HEK293 (cell line): ENCODE data around the gene PTPRN2.

Source experiments
- CTCF ChIA-PET: fragments of 350-600 bp; formaldehyde crosslinking; extraction: SDS; loops from one replicate; lab custom pipeline; 2021; ENCODE audit warnings: antibody characterized with exemption; lab: Yijun Ruan, JAX
- POLR2A ChIA-PET: fragments of 300-600 bp; formaldehyde crosslinking; extraction: SDS; loops from one replicate; lab custom pipeline; 2020; ENCODE audit warnings: antibody characterized with exemption, inconsistent platforms; lab: Yijun Ruan, JAX
- H3K27ac ChIP-seq: fragments of 200-500 bp; sonication (Bioruptor generic); 2 replicates; pipeline ENCODE4 v1.5.1; 2014; ENCODE audit warnings: low read depth, low read length, control low read depth, inconsistent platforms; ENCODE audit errors: extremely low read depth
- H3K36me3 ChIP-seq, 2 experiments: fragments of 200-500 bp in 1 of 2; sonication (Bioruptor generic) in 1 of 2; 1 replicate in 1 of 2; 2 replicates in 1 of 2; pipeline ENCODE4 v1.5.1; 2014 to 2017; ENCODE audit warnings: inconsistent platforms in 2 of 2, low read length in 2 of 2; ENCODE audit not compliant: control insufficient read depth in 2 of 2, insufficient read depth in 1 of 2
- H3K4me1 ChIP-seq: fragments of 200-500 bp; sonication (Bioruptor generic); 2 replicates; pipeline ENCODE4 v1.5.1; 2014; ENCODE audit warnings: mild to moderate bottlenecking, low read length, inconsistent platforms; ENCODE audit not compliant: control insufficient read depth, insufficient read depth
- H3K4me3 ChIP-seq: 2 replicates; pipeline ENCODE4 v1.5.1; 2011; ENCODE audit warnings: low read depth, mild to moderate bottlenecking, control low read depth, low read length, moderate library complexity
- H3K9me3 ChIP-seq: fragments of 200-500 bp; sonication (Bioruptor generic); 2 replicates; pipeline ENCODE4 v1.5.1; 2014; ENCODE audit warnings: low read depth, low read length, inconsistent platforms; ENCODE audit not compliant: control insufficient read depth, insufficient read depth
- HIC1 ChIP-seq: fragments of 450-650 bp; formaldehyde crosslinking; IDR thresholded peaks from 2 replicates; pipeline ENCODE4 v1.5.1; 2016; ENCODE audit warnings: missing biosample characterization, missing genetic modification characterization
- HOXA7 ChIP-seq: sonication (generic); formaldehyde crosslinking; IDR thresholded peaks from 2 replicates; pipeline ENCODE4 v1.8.1; 2022; ENCODE audit warnings: missing genetic modification reagents, borderline replicate concordance
- OVOL3 ChIP-seq: fragments of 450-650 bp; formaldehyde crosslinking; IDR thresholded peaks from 2 replicates; pipeline ENCODE4 v1.5.1; 2016; ENCODE audit warnings: missing biosample characterization, missing genetic modification characterization
- PATZ1 ChIP-seq: fragments of 450-650 bp; formaldehyde crosslinking; IDR thresholded peaks from 2 replicates; pipeline ENCODE4 v1.5.1; 2016; ENCODE audit warnings: missing biosample characterization, missing genetic modification characterization
- TRIM28 ChIP-seq: IDR thresholded peaks from 2 replicates; pipeline ENCODE4 v1.6.1; 2011; ENCODE audit warnings: low read length, control low read depth, borderline replicate concordance
- YY2 ChIP-seq: fragments of 450-650 bp; formaldehyde crosslinking; IDR thresholded peaks from 2 replicates; pipeline ENCODE4 v1.5.1; 2016; ENCODE audit warnings: missing biosample characterization, missing genetic modification characterization
- ZNF133 ChIP-seq: fragments of 450-650 bp; formaldehyde crosslinking; IDR thresholded peaks from 2 replicates; pipeline ENCODE4 v1.5.1; 2016; ENCODE audit warnings: missing biosample characterization, missing genetic modification characterization
- ZNF155 ChIP-seq: fragments of 450-650 bp; formaldehyde crosslinking; IDR thresholded peaks from 2 replicates; pipeline ENCODE4 v1.5.1; 2016; ENCODE audit warnings: missing biosample characterization, missing genetic modification characterization
- ZNF175 ChIP-seq: fragments of 450-650 bp; formaldehyde crosslinking; IDR thresholded peaks from 2 replicates; pipeline ENCODE4 v1.5.1; 2016; ENCODE audit warnings: missing biosample characterization, missing genetic modification characterization
- ZNF449 ChIP-seq: fragments of 450-650 bp; formaldehyde crosslinking; IDR thresholded peaks from 2 replicates; pipeline ENCODE4 v1.5.1; 2017; ENCODE audit warnings: missing biosample characterization, mild to moderate bottlenecking, missing genetic modification characterization, moderate library complexity
- ZNF501 ChIP-seq: fragments of 450-650 bp; formaldehyde crosslinking; IDR thresholded peaks from 2 replicates; pipeline ENCODE4 v1.5.1; 2016; ENCODE audit warnings: missing biosample characterization, missing genetic modification characterization
- ZNF549 ChIP-seq: fragments of 450-650 bp; IDR thresholded peaks from 2 replicates; pipeline ENCODE4 v1.5.1; 2018; ENCODE audit warnings: missing biosample characterization, missing genetic modification characterization, mild to moderate bottlenecking, inconsistent platforms, moderate library complexity
- ZNF571 ChIP-seq: fragments of 450-650 bp; formaldehyde crosslinking; IDR thresholded peaks from 2 replicates; pipeline ENCODE4 v1.5.0; 2017; ENCODE audit warnings: missing biosample characterization, missing genetic modification characterization
- ZNF639 ChIP-seq: fragments of 450-650 bp; formaldehyde crosslinking; IDR thresholded peaks from 2 replicates; pipeline ENCODE4 v1.5.1; 2016; ENCODE audit warnings: missing biosample characterization, missing genetic modification characterization
- ZNF692 ChIP-seq: fragments of 450-650 bp; formaldehyde crosslinking; IDR thresholded peaks from 2 replicates; pipeline ENCODE4 v1.5.1; 2016; ENCODE audit warnings: missing biosample characterization, missing genetic modification characterization

Gene PTPRN2

GRCh38 chr7:158174947-158175346 lies 412.7 kb downstream of the PTPRN2 start:
- no peak overlapping the region for H3K4me3 ChIP-seq
- TF ChIP-seq PATZ1 (tag by site-specific recombination) (no peak), ZNF175 (tag by site-specific recombination) (no peak), ZNF571 (no peak), ZNF639 (no peak), OVOL3 (no peak), YY2 (tag by site-specific recombination) (no peak), ZNF449 (no peak), HIC1 (tag by site-specific recombination) (no peak)
- TF ChIP-seq, all 188 proteins: peak for 0
- ChIA-PET POLR2A (no interaction called here), CTCF (no interaction called here)
- Histone ChIP-seq H3K36me3 (no peaks in the 10 kb centered on the region), H3K4me1 (no peaks in the 10 kb centered on the region), H3K9me3 (no peaks in the 10 kb centered on the region), H3K27ac (no peak overlapping the region)

GRCh38 chr7:158167373-158167772 lies 420.2 kb downstream of the PTPRN2 start:
- Histone ChIP-seq H3K27ac (no peak overlapping the region), H3K4me3 (no peak overlapping the region), H3K36me3 (no peaks in the 10 kb centered on the region), H3K9me3 (no peaks in the 10 kb centered on the region), H3K4me1 (no peaks in the 10 kb centered on the region)
- POLR2A ChIA-PET: no interaction called here
- TF ChIP-seq HOXA7 (CRISPR knock-in tag) (no peak), ZNF549 (tag by site-specific recombination) (no peak), ZNF133 (tag by site-specific recombination) (no peak), ZNF501 (no peak), TRIM28 (no peak), ZNF155 (no peak), ZNF692 (tag by site-specific recombination) (no peak)
- CTCF ChIA-PET: no interaction called here
